GM19035 (cell line): ENCODE data around the gene FTO.
"Not testable (repeated sequence)": the region's sequence is repeated elsewhere in the genome, so short reads cannot be mapped to it uniquely, and the experiment has no call there.

ENCODE experiments used
- ATAC-seq: cut with Tn5 transposase; IDR thresholded peaks from one replicate; pipeline ENCODE4 v1.9.1; 2021; ENCODE audit not compliant: unreplicated experiment

Gene FTO

GRCh38 chr16:53703590-53704444, at the start of gene FTO, which contains the start of gene RPGRIP1L:
Gene FTO, plus strand, starts transcription at chr16:53704156.
Gene RPGRIP1L, minus strand, starts transcription at chr16:53703859. Its CDS starts 3,136 bp downstream, at chr16:53700723.
- peak; percentile 98 for ATAC-seq

- ATAC-seq: no peak
Measured at GRCh38 chr16:53654946-53655345, 49.0 kb upstream of the FTO start.

GRCh38 chr16:53662072-53662471, 41.9 kb upstream of the FTO start:
- no peak for ATAC-seq

GRCh38 chr16:53664724-53665345, 39.1 kb upstream of the FTO start:
- ATAC-seq: no peak

- no peak for ATAC-seq
Measured at GRCh38 chr16:53666786-53667415, 37.1 kb upstream of the FTO start.

- ATAC-seq: no peak
Measured at GRCh38 chr16:53668869-53669268, 35.1 kb upstream of the FTO start.

GRCh38 chr16:53672461-53672860, 31.5 kb upstream of the FTO start:
- ATAC-seq: no peak

- no peak for ATAC-seq
Measured at GRCh38 chr16:53673189-53673588, 30.8 kb upstream of the FTO start.

- no peak for ATAC-seq
Measured at GRCh38 chr16:53678155-53678554, 25.8 kb upstream of the FTO start.

GRCh38 chr16:53678756-53679343, 25.1 kb upstream of the FTO start:
- ATAC-seq: no peak

- ATAC-seq: no peak
Measured at GRCh38 chr16:53680756-53681155, 23.2 kb upstream of the FTO start.

- no peak for ATAC-seq
Measured at GRCh38 chr16:53681354-53681753, 22.6 kb upstream of the FTO start.

- ATAC-seq: not testable (repeated sequence)
Measured at GRCh38 chr16:53685334-53685733, 18.6 kb upstream of the FTO start.

- no peak for ATAC-seq
Measured at GRCh38 chr16:53686710-53687109, 17.2 kb upstream of the FTO start.

- no peak for ATAC-seq
Measured at GRCh38 chr16:53689636-53690035, 14.3 kb upstream of the FTO start.

GRCh38 chr16:53690771-53691170, 13.2 kb upstream of the FTO start:
- no peak for ATAC-seq

GRCh38 chr16:53692146-53692545, 11.8 kb upstream of the FTO start:
- no peak for ATAC-seq

GRCh38 chr16:53693320-53693719, 10.6 kb upstream of the FTO start:
- no peak for ATAC-seq

- ATAC-seq: no peak
Measured at GRCh38 chr16:53695070-53695469, 8.9 kb upstream of the FTO start.

GRCh38 chr16:53698271-53698670, 5.7 kb upstream of the FTO start:
- not testable (repeated sequence) for ATAC-seq

- no peak for ATAC-seq
Measured at GRCh38 chr16:53704445-53704813, 473 bp downstream of the FTO start.

- no peak for ATAC-seq
Measured at GRCh38 chr16:53707671-53708070, 3.7 kb downstream of the FTO start.
